GM06990 (cell line): Measurements from ENCODE around the gene SLC44A5.

Experiments used
- DNase-seq: peaks from one replicate; pipeline ENCODE4 v3.0.0-alpha.2; 2011; ENCODE audit not compliant: insufficient read length; ENCODE audit errors: extremely low read depth
- H3K27me3 ChIP-seq: replicated peaks from 2 replicates; pipeline ENCODE4 v1.6.0; 2011; ENCODE audit warnings: low read length; ENCODE audit not compliant: control insufficient read depth, insufficient read depth
- H3K36me3 ChIP-seq: 2 replicates; pipeline ENCODE4 v1.5.1; 2011; ENCODE audit warnings: low read length; ENCODE audit not compliant: control insufficient read depth, insufficient read depth
- H3K4me3 ChIP-seq: replicated peaks from 2 replicates; pipeline ENCODE4 v1.5.1; 2011; ENCODE audit warnings: low read depth, mild to moderate bottlenecking, control low read depth, low read length
- TF ChIP-seq, protein P1 (sequence below): IDR thresholded peaks from 2 replicates; pipeline ENCODE4 v1.5.1; 2011; ENCODE audit warnings: low read length, control low read depth, mild to moderate bottlenecking, inconsistent platforms; ENCODE audit not compliant: insufficient read depth, poor library complexity, severe bottlenecking

SLC44A5 gene

DNA sequence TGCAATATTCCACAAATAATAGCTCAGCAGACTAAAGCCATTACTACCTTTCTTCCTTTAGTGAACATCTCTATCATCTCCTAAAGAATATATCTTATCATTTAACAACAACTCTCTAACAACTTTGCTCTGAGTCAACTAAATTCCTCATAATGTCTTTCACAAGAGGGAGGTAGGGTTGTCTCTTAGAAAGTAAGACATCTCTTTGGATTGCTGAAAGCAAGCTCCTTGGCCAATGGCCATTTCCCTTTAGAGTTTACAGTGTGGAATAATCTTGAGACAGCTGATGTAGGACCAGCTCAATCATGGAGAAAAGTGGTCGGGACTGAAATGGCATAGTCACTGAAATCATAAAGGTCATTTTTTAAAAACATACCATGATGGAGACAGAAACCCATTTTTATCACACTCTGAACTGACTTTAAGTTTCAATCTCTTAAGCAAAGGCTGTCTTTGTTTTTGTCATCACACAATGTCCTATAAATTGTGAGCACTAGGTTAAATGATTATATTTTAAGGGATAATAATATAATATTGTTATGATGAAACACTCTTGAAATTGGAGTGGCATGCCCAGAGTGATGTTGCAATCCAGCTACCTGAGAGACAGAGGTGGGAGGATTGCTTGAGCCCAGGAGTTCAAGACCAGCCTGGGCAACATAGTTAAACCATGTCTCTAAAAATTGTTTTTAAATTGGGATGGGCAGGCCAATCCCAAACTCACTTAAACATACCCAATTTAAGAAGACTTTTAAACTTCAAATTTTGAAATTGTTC is 91.1 kb downstream of the SLC44A5 start:
- TF ChIP-seq, protein P1, sequence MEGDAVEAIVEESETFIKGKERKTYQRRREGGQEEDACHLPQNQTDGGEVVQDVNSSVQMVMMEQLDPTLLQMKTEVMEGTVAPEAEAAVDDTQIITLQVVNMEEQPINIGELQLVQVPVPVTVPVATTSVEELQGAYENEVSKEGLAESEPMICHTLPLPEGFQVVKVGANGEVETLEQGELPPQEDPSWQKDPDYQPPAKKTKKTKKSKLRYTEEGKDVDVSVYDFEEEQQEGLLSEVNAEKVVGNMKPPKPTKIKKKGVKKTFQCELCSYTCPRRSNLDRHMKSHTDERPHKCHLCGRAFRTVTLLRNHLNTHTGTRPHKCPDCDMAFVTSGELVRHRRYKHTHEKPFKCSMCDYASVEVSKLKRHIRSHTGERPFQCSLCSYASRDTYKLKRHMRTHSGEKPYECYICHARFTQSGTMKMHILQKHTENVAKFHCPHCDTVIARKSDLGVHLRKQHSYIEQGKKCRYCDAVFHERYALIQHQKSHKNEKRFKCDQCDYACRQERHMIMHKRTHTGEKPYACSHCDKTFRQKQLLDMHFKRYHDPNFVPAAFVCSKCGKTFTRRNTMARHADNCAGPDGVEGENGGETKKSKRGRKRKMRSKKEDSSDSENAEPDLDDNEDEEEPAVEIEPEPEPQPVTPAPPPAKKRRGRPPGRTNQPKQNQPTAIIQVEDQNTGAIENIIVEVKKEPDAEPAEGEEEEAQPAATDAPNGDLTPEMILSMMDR, result no peak
- DNase-seq, result no peak
- H3K36me3 ChIP-seq, result no peaks in the 10 kb centered on the region
- no peaks in the 10 kb centered on the region for H3K27me3 ChIP-seq
- H3K4me3 ChIP-seq, result no peak overlapping the region

DNA sequence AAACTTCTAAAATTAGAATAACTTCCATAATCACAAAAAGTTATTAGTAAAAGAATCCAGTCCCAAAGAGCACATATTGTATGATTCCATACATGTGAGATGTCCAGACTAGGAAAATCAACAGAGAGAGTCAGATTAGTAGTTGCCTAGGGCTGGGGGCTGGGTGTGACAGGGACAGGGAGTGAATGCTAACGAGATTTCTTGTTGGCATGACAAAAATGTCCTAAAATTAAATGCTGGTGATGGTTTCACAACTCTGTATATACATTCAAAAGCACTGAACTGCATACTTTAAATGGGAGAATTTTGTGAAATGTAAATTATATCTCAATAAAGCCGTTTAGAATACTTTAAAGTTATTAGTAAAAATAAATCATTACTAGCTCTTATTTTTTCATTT is 92.2 kb downstream of the SLC44A5 start:
- TF ChIP-seq, protein P1, result no peak
- Histone ChIP-seq H3K27me3 (no peaks in the 10 kb centered on the region), H3K36me3 (no peaks in the 10 kb centered on the region), H3K4me3 (no peak overlapping the region)
- DNase-seq, result no peak

DNA sequence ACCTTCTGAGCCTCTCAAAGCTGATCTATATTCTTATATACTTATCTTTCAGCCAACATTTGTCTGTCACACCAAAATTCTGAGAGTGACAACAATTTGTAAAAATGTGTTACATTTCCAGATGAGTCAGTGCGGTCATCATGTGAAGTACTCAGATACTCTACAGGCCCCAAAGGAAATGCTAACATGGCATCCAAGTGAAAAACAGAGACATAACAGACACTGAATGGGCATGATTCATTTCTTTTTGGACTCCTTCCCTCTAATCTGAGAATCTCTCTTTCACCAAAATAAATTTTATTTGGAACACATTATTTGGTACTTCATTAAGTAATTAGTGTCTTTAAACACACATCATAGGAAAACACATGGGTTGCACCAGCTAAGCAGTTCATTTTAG is 96.6 kb downstream of the SLC44A5 start:
- Histone ChIP-seq H3K4me3 (no peak overlapping the region), H3K36me3 (no peaks in the 10 kb centered on the region), H3K27me3 (no peaks in the 10 kb centered on the region)
- DNase-seq, result no peak
- TF ChIP-seq, protein P1, result no peak

DNA sequence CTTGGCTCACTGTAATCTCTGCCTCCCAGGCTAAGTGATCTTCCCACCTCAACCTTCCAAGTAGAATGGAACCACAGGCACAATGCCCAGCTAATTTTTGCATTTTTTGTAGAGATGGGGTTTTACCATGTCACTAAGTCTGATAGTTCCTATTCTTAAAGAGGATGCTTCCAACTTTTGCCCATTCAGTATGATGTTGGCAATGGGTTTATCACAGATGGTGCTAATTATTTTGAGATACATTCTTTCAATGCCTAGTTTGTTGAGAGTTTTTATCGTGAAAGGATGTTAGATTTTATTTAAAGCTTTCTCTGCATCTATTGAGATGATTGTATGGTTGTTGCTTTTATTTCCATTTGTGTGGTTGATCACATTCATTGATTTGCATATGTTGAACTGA is 103.9 kb downstream of the SLC44A5 start:
- TF ChIP-seq, protein P1, result no peak
- Histone ChIP-seq H3K4me3 (no peak overlapping the region), H3K27me3 (no peaks in the 10 kb centered on the region), H3K36me3 (no peaks in the 10 kb centered on the region)
- DNase-seq, result no peak

DNA sequence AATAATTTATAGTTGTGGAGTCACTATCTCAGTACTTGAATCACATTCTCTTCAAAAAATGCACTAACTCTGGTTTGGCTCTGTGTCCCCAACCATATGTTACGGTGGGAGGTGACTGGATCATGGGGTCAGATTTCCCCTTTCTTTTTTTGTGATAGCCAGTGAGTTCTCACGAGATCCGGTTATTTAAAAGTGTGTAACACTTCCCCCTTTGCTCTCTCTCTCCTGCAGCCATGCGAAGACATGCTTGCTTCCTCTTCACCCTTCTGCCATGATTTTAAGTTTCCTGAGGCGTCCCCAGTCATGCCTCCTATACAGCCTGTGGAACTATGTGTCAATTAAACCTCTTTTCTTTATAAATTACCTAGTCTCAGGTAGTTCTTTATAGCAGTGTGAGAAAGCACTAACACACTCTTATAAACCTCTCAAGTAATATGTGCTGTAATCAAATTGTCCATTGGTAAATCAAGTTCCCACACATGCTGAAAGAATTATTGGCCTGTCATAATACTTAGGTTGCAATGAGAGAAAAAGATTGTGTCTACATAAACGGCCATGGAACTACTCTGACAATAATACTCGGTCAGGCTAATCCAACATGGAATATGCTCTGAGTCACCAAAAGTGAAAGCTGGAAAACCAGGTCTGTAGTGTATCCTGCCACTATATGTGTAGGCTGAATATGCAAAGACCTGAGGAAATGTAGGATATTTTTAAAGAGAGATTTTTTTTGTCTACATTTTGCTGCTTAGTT is 107.5 kb downstream of the SLC44A5 start:
- H3K4me3 ChIP-seq, result no peak overlapping the region
- DNase-seq, result no peak
- H3K27me3 ChIP-seq, result no peaks in the 10 kb centered on the region
- TF ChIP-seq, protein P1, result no peak
- no peaks in the 10 kb centered on the region for H3K36me3 ChIP-seq
